NCI-H2171 (cell line): ENCODE results near the gene MACROD2.

Experiments
- DNase-seq: peaks from one replicate; lab custom pipeline; 2025; lab: John Stamatoyannopoulos, UW

The MACROD2 gene

GRCh38 chr20:14062786-14063185 lies 67.5 kb downstream of the MACROD2 start:
- DNase-seq = no peak

GRCh38 chr20:14064333-14064732 lies 69.0 kb downstream of the MACROD2 start:
- no peak for DNase-seq

- no peak for DNase-seq
These were observed 69.6 kb downstream of the MACROD2 start for GRCh38 chr20:14064921-14065320.

GRCh38 chr20:14065774-14066173 lies 70.5 kb downstream of the MACROD2 start:
- no peak for DNase-seq

- DNase-seq = no peak
These were observed 72.3 kb downstream of the MACROD2 start for GRCh38 chr20:14067603-14068002.

GRCh38 chr20:14069796-14070195 lies 74.5 kb downstream of the MACROD2 start:
- no peak for DNase-seq

GRCh38 chr20:14093652-14094051 lies 98.3 kb downstream of the MACROD2 start:
- DNase-seq = no peak

DNA sequence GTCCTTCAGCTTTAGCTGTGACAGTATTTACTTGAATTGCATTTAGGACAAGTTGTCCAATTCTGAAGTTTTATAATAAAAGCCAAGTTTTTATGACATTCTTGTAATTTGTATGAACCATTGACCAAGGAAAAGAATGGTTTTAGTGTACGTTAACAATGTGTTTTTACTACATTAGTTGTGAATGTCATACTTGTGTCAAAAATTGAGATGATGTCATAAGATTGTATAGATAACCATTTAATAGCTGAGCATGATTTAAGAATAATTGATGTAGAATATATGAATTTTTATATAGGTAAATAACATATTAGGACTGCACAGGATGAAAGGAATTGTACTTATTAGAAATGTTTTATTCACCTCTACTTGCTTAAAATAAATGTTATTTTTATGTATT lies 102.9 kb downstream of the MACROD2 start:
- DNase-seq = no peak

- DNase-seq = no peak
These were observed 118.1 kb downstream of the MACROD2 start for GRCh38 chr20:14113416-14113815.

DNA sequence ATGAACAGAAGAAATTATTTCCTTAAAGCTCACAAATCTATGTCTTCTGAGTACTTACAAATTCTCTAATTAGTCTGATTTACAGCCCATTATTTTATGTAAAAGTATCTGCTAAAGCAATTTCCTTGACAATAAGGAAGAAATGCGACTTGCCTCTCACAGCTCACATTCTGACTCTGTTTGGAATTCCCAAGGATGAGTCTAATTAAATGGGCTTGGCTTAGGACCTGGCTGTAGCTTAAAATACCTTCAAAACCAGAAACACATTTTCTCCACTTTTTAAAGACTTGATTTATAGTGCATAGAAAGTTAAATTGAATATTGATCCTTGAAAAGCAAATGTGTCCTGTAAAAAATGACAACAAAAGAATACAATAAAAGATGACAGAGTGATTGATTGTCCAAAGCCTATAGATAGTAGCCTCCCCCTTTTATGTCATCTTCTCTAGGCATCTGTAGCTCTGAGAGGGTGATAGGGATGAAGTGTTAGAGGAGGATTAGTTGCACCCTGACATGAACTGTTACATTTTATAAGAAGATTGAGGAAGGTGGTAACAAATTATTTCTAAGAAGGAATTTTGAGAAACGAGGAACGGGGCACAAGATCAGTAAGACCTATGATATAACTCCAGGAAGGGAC lies 118.9 kb downstream of the MACROD2 start:
- no peak for DNase-seq

DNA sequence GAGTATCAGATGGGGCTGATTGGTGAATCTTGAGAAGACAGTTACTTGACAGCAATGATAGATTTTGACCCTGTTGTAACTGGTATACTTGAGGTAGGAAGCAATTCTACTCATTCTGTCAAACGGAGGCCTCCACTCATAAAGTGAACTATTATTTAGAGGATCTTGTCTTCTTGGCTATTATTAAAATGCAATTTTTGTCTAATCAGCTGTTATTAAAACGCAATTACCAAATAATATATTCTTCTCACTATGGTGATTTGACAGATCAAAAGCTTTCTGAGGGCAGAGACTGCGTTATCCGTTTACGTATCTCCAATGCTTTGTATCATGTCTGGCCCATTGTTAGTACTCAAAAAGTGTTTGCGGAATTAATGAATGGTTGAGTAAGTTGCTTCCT lies 120.7 kb downstream of the MACROD2 start:
- no peak for DNase-seq

DNA sequence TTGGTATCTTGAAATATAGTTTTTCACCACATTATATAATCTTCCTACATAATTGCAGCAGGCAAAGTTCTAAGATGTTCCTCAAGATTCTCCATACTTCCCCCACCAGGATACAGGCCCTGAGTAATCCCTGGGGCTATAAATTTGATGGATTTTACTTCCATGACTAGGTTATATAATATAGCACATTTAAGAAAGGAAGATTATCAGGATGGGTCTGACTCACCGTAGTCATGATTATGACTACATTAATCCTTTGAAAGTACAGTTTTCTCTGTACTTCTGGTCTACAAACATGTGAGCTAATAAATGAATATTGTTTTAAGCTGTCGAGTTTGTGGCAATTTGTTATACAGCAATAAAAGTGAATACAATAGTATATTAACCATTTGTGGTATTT lies 122.5 kb downstream of the MACROD2 start:
- no peak for DNase-seq

- no peak for DNase-seq
These were observed 131.5 kb downstream of the MACROD2 start for GRCh38 chr20:14126856-14127255.

GRCh38 chr20:14127514-14128223 lies 132.4 kb downstream of the MACROD2 start:
- DNase-seq = peak; percentile 20

DNA sequence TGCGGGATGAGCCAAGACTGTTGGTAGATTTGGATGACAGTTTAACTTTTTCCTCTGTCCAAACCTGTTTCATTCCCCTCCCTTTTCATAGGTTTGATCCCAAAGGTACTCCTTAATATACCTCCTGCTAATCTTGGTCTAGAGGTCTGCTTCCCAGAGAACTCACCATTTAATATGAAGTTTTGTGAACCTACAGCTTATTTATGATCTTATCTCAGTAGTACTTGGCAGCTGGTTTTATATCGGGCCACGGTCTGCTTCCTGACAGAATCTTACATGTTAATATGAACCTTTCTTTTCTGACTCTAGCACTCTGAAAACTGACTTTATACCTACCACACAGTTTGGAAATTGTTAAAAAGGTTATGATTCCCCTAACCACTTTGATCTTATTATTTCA lies 138.7 kb downstream of the MACROD2 start:
- no peak for DNase-seq

- DNase-seq = peak; percentile 75
These were observed 146.9 kb downstream of the MACROD2 start for GRCh38 chr20:14142171-14142570.

DNA sequence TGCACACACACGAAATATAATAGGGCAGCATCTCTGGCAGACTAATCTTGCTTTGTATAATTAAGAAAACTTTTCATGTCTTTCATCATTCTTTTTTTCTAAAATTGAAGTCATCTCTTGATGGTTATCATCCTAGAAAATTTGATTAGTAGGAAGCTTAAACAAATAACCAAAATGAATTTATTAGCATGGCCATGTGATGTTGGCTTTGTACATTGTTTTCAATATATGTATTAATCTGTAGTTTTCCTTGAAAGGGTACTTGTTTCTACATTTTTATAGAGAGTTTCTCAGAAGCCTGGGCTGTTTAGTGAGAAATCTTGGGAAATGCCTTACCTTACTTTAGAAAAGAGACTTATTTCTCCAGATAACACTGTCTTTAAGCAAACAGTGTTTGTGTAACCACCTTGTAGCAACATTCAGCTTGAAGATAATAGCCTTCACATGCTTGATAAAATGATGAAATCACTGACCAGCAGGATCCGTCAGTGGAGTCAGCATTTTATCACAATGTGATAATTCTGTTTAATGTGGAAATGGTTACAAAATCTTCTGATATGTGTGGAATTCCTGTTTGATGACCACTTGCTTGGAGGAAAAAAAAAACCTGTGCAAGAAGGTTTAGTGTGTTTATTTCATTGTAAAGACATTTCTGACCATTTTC lies 147.8 kb downstream of the MACROD2 start:
- no peak for DNase-seq

DNA sequence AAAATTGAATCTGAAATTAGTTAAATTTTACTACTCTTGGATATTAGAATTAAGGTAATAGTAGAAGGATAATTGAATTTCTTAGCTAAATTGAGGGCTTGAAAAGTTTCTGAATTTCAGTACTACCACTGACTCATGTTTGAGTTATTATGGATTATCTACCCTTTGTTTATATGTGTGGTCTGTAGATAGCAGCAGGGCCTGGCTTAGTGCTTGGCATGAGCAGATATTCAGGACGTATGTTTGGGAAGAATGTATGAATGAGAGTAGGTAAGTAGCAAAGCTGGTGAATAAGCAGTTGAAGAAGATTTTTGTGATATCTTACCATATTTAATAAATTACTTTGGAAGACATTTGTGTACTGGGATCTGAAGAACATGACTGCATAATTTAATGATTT lies 152.7 kb downstream of the MACROD2 start:
- no peak for DNase-seq

DNA sequence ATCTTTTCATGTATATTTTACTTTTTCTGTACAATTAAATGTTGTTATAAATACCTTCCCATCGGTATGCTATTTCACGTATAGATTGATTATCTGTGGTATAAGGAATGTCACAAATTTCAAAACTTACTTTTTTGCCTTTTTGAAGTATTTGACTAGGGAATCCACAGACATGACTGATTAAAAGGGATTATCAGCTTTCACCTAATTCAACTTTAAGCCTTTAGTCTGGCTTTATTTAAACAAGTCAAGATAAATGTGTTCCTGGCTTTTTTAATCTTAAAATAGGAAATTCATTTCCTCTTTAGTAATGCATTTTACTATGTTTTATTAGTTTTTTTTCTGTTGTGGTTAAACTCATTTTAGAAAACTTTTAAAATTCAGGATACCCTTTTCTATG lies 160.0 kb downstream of the MACROD2 start:
- no peak for DNase-seq

- DNase-seq = no peak
These were observed 183.2 kb downstream of the MACROD2 start for GRCh38 chr20:14178528-14178927.

DNA sequence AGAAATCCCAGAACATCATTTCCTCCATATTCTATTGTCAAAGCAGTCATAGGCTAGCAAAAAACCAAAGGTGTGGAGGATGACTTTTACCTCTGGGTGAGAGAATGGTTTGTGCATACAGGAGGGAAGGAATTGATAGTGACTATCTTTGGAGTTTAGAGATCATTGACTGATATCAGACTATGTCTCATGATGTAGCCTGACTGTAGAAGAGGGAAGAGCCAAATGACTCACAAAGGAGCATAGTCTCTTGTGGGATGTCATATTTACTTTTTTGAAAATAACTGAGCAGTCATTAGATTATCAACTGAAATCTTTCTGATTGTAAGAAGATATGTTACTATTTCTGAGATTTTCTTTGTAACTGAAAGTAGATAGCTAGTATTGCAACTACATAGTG lies 183.6 kb downstream of the MACROD2 start:
- DNase-seq = no peak

DNA sequence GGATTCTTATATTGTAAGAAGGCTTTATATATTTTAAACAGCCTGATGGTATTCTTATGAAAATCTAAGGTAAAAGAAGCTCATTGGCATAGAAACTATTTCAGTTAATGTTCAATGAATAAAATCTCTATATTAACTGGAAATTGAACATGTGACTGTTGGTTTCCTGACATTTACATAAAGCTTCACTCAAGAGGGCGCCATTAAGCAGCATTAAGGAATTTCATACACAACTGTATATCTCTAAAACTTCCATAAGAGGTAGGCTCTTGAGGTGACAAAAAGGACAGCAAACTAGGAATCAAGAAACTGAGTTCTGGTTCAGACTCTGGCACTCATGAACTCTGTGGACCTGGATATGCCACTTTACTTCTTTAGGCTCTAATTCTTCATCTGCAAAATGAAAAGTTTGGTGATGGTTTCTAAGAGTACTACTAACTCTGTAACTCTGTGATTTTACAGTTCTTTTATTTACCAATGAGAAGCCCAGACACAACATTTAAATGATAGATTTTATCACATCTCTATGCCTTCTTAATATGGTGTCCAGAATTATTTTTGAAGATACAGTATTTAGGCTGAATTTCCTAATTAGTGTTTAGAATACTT lies 194.6 kb downstream of the MACROD2 start:
- peak; percentile 32 for DNase-seq

DNA sequence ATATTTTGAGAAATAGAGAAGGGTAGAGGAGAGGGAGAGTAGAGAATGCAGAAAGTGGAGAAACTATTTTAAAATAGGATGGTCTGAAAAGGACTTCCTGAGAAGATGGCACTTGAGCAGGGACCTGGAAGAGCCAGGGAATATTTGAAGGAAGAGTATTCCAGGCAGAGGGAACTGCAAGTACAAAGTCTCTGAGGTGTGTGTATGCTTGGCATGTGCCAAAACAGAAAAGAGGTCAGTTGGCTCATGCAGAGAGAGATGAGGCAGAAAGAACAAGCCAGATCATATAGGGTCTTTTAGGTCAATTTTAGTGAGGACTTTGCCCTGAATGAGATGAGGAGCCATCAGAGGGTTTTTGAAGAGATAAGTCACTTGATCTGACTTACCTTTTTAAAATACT lies 196.2 kb downstream of the MACROD2 start:
- DNase-seq = no peak
